ENCODE results near the gene JDP2. TPM values are rescaled to one million over a fixed set of nuclear protein-coding genes. Genes with fewer than 3 reads are reported as not detected.
A peak's percentile ranks its signal among the peaks of the same experiment; 100 is the strongest.

Gene JDP2
- total RNA-seq (17.0 and 17.9 TPM in 2 replicates), polyA plus RNA-seq (5.3 and 7.9 TPM in 2 replicates), polyA minus RNA-seq (7.6 and 9.3 TPM in 2 replicates)
- total RNA-seq (2013): 10.0 TPM

- peaks cover 0 to 5% of the 10 kb centered on the region in 2 experiments for H3K36me3 ChIP-seq (replicated peaks in 1 of 2; ENCODE audit: control extremely low read depth in 1 of 2, control insufficient read depth in 1 of 2, extremely low read depth in 1 of 2, insufficient read depth in 2 of 2, low read length in 1 of 2)
- H3K79me2 ChIP-seq (ENCODE audit: control insufficient read depth, insufficient read depth, low read length): no peaks in the 10 kb centered on the region
- peak; percentile 77 for DNase-seq
- ATAC-seq (ENCODE audit: low read depth): peak; percentile 53
- under 1% methylated on average over 83 of the region's 93 CpGs for WGBS (ENCODE audit: insufficient coverage)
- peak within 1 kb of the TSS; percentile 96 for H3K4me2 ChIP-seq (replicated peaks; ENCODE audit: low read depth, low read length, poor library complexity, severe bottlenecking)
- Mint-ChIP-seq H3K9me3 (ENCODE audit: insufficient read depth) (no peaks in the 10 kb centered on the region), H3K27ac (peak within 1 kb of the TSS; percentile 99), H3K4me3 (peak within 1 kb of the TSS; percentile 94), H3K4me1 (peaks cover 38% of the 10 kb centered on the region), H3K27me3 (no peaks in the 10 kb centered on the region)
- H3K27ac ChIP-seq (ENCODE audit: low read length in 2 of 2): peak within 1 kb of the TSS; percentile 86
- no peak for TF ChIP-seq CTCF (IDR thresholded peaks at IDR 0.05)
- peaks cover 23 to 30% of the 10 kb centered on the region in 2 donors for H3K4me1 ChIP-seq (ENCODE audit: control insufficient read depth in 2 of 2, insufficient read depth in 2 of 2, low read length in 2 of 2)
- intact Hi-C loops (cut with micrococcal nuclease): loop anchor here (1.0 to 10.0 kb wide), 5 partner anchors 17 to 301 kb away; partner anchors contain the start of gene NEK9
- peaks cover 14% of the 10 kb centered on the region for H4K20me1 ChIP-seq (ENCODE audit: control insufficient read depth, insufficient read depth, low read length, poor library complexity, severe bottlenecking)
- peak within 1 kb of the TSS; percentile 89 for H2AFZ ChIP-seq (ENCODE audit: insufficient read depth, low read depth, low read length, poor library complexity, severe bottlenecking)
- H3K27me3 ChIP-seq (replicated peaks in 1 of 4; ENCODE audit: control extremely low read depth in 1 of 4, control insufficient read depth in 3 of 4, insufficient read depth in 4 of 4, low read length in 3 of 4): no peaks in the 10 kb centered on the region
- H3K4me3 ChIP-seq (ENCODE audit: control extremely low read depth in 1 of 5, extremely low read depth in 1 of 5, insufficient read depth in 1 of 5, low read depth in 2 of 5, low read length in 4 of 5): peak within 1 kb of the TSS; percentile 45 to 86 (median 72)
- CTCF ChIA-PET: interaction anchor here (1.2 kb wide), 1 partner anchor 26 kb away, joined by 4 read pairs; no protein-coding TSS in a partner anchor
- H3K9ac ChIP-seq (ENCODE audit: low read length): peak within 1 kb of the TSS; percentile 89
- H3K9me3 ChIP-seq (ENCODE audit: control extremely low read depth in 1 of 3, control insufficient read depth in 2 of 3, insufficient read depth in 1 of 3, low read length in 2 of 3): peaks cover 0 to 4% (median 2%) of the 10 kb centered on the region in 3 donors
- POLR2A ChIA-PET: interaction anchor here (1.5 kb wide), 1 partner anchor 13 kb away, joined by 5 read pairs; no protein-coding TSS in a partner anchor
Measured at GRCh38 chr14:75427482-75428229, at the start of gene JDP2. Gene JDP2 (plus strand): TSS chr14:75428022. CDS start chr14:75437921, 9,899 bp downstream.

- DNase-seq (no peak), ATAC-seq (ENCODE audit: low read depth) (no peak)
- Histone ChIP-seq H3K4me3 (ENCODE audit: control extremely low read depth in 1 of 5, extremely low read depth in 1 of 5, insufficient read depth in 1 of 5, low read depth in 2 of 5, low read length in 4 of 5) (no peak overlapping the region), H3K4me1 (ENCODE audit: control insufficient read depth in 2 of 2, insufficient read depth in 2 of 2, low read length in 2 of 2) (peaks cover 0 to 3% of the 10 kb centered on the region in 2 donors), H3K27ac (ENCODE audit: low read length in 2 of 2) (no peak overlapping the region), H3K9ac (ENCODE audit: low read length) (no peak overlapping the region), H3K36me3 (replicated peaks in 1 of 2; ENCODE audit: control extremely low read depth in 1 of 2, control insufficient read depth in 1 of 2, extremely low read depth in 1 of 2, insufficient read depth in 2 of 2, low read length in 1 of 2) (no peaks in the 10 kb centered on the region), H2AFZ (ENCODE audit: insufficient read depth, low read depth, low read length, poor library complexity, severe bottlenecking) (no peak overlapping the region), H3K4me2 (replicated peaks; ENCODE audit: low read depth, low read length, poor library complexity, severe bottlenecking) (no peak overlapping the region), H4K20me1 (ENCODE audit: control insufficient read depth, insufficient read depth, low read length, poor library complexity, severe bottlenecking) (no peaks in the 10 kb centered on the region), H3K9me3 (ENCODE audit: control extremely low read depth in 1 of 3, control insufficient read depth in 2 of 3, insufficient read depth in 1 of 3, low read length in 2 of 3) (no peaks in the 10 kb centered on the region), H3K79me2 (ENCODE audit: control insufficient read depth, insufficient read depth, low read length) (no peaks in the 10 kb centered on the region), H3K27me3 (replicated peaks in 1 of 4; ENCODE audit: control extremely low read depth in 1 of 4, control insufficient read depth in 3 of 4, insufficient read depth in 4 of 4, low read length in 3 of 4) (peaks cover 0 to 2% (median 0%) of the 10 kb centered on the region in 4 experiments)
- CTCF ChIA-PET: no interaction called here
- no peak for TF ChIP-seq EZH2 (IDR thresholded peaks at IDR 0.05; ENCODE audit: borderline replicate concordance, insufficient read depth, low read depth, low read length, poor library complexity, severe bottlenecking)
- TF ChIP-seq CTCF (IDR thresholded peaks at IDR 0.05): no peak
- 100% methylated on average over 3 of the region's 4 CpGs for WGBS (ENCODE audit: insufficient coverage)
- intact Hi-C loops (cut with micrococcal nuclease): no loop called here
- H3K27ac Mint-ChIP-seq: no peak overlapping the region
- no peaks in the 10 kb centered on the region for H3K9me3 Mint-ChIP-seq (ENCODE audit: insufficient read depth)
- H3K4me1 Mint-ChIP-seq: peaks cover 9% of the 10 kb centered on the region
- peaks cover 5% of the 10 kb centered on the region for H3K27me3 Mint-ChIP-seq
- POLR2A ChIA-PET: no interaction called here
- H3K4me3 Mint-ChIP-seq: no peak overlapping the region
Measured at GRCh38 chr14:75379246-75379929, 48.4 kb upstream of the JDP2 start.

All from B cell (primary cell).